GM18951 (cell line): ENCODE measurements around the gene EVA1A.

Experiments
- POLR2A ChIP-seq: IDR thresholded peaks from 4 replicates; pipeline ENCODE4 v1.6.1; 2011; ENCODE audit warnings: mild to moderate bottlenecking; ENCODE audit not compliant: insufficient read length, insufficient read depth; ENCODE audit errors: extremely low read depth
- in situ Hi-C: fragments of 300-500 bp; cut with MboI; formaldehyde crosslinking; loops from one replicate; pipeline ENCODE4 v1.12.0; 2022; ENCODE audit warnings: low sequenced_read_pairs, mixed read lengths, inconsistent platforms; ENCODE audit not compliant: unreplicated experiment

Gene EVA1A

DNA sequence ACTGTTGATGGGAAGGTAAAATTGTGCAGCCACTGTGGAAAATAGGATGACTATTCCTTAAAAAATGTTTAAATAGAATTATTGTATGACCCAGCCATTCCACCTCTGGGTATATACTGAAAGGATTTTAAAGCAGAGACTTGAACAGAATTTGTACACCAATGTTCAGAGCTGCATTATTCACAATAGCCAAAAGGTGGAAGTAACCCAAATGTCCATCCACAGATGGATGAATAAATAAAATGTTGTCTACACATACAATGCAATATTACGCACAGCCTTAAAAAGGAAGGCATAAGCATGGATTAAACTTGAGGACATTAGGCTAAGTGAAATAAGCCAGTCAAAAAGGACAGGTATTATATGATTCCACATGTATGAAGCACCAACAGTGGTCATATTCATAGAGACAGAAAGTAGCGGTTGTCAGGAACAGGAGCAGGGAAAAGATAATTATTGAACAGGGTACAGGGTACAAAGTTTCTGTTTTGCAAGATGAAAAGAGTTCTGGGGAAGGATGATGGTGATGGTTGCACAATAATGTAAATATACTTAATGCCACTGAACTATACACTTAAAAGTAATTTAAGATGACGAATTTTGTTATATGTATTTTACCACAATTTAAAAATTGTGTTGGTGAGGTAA lies 39.4 kb downstream of the EVA1A start:
- in situ Hi-C loops, result no loop called here
- no peak for TF ChIP-seq POLR2A

GRCh38 chr2:75519843-75520242 lies 40.9 kb downstream of the EVA1A start:
- no peak for TF ChIP-seq POLR2A
- in situ Hi-C loops, result no loop called here

GRCh38 chr2:75518638-75519465 lies 41.9 kb downstream of the EVA1A start:
- in situ Hi-C loops, result no loop called here
- no peak for TF ChIP-seq POLR2A

DNA sequence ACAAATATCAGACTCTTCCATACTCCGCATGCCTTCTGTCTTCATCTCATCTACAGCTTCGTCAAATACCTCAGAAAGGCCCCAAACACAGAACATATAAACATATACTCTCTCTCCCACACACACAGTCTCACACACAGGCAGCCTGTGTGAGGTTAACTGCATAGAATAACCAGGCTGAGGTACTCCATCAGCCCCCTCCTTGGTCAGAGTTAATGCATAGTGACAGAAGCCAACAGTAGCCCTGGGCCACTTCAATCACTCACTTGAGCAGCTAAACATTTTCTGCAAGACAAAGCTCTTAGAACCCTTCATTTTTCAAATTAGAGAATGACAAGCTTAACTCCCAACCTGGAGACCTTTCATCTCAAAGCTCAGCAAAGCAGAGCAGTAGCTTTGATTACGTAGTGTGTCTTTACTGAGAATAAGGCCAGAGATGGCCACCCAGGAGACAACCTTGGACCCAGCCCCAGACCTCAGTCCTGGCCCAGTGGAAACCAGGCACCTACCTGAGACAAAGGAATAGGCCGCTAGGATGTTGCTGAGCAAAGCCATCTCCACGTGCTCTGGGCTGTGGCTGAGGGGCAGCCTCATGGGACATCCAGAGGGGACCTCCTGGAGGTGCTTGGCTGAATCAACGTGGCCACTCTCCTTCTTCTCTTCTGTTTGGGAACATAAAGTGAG lies 43.0 kb downstream of the EVA1A start:
- no peak for TF ChIP-seq POLR2A
- in situ Hi-C loops, result no loop called here

- in situ Hi-C loops, result no loop called here
- TF ChIP-seq POLR2A, result no peak
Observed at GRCh38 chr2:75516378-75517360, 44.1 kb downstream of the EVA1A start.

DNA sequence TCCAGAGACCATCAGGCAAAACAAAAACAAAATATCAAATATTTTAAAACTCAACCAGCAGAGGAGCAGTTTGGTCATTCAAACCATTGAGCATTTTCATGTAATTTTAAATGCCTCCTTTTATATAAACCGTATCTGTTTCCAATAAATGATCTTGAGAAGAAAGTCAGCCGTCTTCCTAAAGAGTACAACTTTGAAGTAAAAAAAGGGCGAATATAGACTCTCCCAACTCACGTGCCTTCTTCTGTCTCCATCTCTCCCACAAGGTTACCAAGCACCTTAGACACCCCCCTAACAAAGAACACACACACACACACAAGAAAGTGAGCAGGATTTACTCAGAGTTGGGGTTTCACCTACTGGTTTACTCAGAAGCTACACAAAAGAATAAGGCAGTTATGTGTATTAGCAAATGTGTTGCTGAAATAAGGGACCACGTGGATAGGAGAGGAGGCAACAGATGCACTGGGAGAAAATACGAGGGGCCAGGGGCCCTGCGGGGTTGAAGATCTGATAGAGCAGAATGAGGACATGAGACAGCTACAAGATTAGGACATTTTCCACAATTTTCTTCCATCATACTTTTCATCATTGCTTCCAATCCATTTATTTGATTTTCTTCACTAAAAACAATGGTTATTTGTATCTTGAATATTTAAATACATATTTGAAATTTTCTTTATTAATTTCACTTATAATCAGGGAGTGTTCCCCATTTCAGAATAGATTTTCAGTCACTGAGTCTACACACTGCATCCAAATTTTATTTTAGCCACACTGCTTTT lies 45.0 kb downstream of the EVA1A start:
- in situ Hi-C loops, result no loop called here
- no peak for TF ChIP-seq POLR2A

DNA sequence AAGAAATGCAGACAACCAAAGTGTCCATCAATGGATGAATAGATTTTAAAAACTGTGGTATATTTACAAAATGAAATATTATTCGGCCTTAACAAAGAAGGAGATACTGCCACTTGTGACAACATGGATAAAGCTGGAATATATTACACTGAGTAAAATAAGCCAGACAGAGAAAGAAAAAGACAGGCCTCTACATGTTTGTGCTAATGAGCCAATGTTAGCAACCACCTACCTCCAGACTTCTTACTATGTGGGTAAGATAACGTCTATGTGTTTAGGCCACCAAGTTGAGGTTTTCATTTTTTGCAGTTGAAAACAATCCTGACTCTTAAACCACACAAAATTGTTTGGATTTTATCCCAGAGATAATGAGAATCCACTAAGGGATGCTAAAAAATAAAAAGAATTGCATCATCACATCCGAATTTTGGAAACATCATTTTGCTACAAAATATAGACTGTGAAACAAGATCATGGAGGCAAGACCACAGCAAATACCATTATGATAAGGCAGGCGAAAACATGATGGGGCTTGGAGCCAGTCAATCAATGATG lies 47.0 kb downstream of the EVA1A start:
- TF ChIP-seq POLR2A, result no peak
- in situ Hi-C loops, result no loop called here

DNA sequence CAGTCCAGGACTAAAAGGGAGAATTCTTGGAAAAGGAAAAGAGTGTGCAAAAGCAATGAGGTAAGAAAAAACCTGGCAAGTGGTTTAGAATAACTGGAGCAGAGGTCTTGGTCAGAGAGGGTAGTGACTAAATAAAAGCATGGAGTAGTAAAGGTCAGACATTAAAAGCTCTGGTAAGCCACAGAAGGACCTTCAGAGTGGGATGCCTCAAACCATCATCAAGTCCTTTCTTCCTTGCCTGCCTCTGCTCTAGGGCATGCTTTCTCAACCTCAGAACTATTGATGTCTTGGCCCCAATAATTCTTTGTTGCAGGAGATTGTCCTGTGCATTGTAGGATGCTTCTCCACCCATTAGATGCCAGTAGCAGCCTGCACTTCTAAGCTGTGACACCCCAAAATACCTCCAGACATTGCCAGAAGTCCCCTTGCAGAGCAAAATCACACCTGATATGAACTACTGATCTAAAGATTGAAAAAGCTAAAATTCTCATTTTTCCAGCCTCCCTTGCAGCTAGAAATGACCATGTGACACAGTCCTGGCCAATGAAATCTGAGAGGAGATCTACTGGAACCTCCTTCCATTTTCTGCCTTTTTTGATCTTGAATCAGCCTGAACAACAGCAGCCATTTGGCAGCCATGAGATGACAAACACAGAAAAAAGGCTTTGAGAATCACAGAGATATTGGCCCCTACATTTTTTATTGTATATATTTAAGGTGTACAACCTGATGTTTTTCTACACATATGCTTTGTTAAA lies 48.1 kb downstream of the EVA1A start:
- no peak for TF ChIP-seq POLR2A
- in situ Hi-C loops, result no loop called here

DNA sequence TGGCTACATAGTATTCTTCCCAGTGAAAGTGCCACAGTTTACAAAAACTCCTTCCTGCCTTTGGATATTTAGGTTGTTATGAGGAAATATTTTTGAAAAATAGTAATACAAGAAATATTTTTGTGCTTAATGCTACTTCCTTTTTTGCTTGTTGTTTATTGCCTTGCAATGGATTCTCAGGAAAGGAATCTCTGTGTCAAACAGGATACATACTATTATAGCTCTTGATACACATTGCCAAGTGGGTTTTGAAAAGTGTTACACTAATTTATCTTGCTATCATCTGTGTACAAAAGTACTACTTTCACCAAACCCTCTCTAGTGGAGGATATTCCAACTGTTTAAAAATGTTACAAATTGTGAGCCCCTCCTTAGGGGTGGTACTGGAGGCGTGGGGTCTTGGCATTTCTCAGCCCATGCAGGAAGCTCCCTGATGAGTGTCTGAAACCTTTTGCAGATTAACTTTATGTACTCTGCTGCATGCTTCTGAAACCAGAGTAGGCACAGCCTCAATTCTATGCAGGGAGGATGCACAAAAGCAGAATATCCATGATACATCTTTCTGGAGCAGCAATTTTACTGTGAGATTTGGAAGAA lies 54.5 kb downstream of the EVA1A start:
- in situ Hi-C loops, result no loop called here
- no peak for TF ChIP-seq POLR2A

GRCh38 chr2:75505012-75505411 lies 55.7 kb downstream of the EVA1A start:
- in situ Hi-C loops, result no loop called here
- TF ChIP-seq POLR2A, result no peak

DNA sequence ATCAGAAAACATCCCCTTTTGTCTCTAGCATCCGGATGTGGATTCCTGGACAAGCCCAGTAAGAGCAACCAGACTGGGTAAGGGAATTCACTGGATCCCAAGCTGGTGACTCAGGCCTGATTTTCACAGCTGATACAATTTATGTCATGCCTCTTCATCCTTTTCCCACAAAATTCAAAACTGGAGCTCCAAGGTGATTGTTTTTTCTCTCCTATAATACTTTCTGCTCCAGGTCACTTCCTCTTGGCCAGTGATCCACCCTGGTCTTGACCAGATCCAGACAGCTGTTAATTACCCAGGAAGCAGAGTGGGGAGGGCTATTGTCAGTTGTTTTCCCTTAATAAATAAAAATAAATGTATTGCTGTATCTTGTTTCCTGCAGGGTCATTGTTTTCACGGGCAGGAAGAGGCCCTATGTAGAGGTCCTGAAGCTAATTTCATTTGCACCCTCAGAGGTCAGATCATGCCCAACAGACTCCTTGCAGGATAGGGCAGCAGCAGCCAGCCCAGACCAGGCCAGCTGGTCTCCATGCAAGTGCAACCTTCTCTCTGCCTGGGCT lies 57.6 kb downstream of the EVA1A start:
- TF ChIP-seq POLR2A, result no peak
- in situ Hi-C loops, result no loop called here

GRCh38 chr2:75500633-75501032 lies 60.1 kb downstream of the EVA1A start:
- TF ChIP-seq POLR2A, result no peak
- in situ Hi-C loops, result no loop called here
